Hepatocyte (in vitro differentiated cells): ENCODE measurements around the gene RGP1. TPM values are rescaled to one million over a fixed set of nuclear protein-coding genes. Genes with fewer than 3 reads are reported as not detected.

ENCODE experiments used
- DNase-seq: peaks from one replicate; pipeline ENCODE4 v3.0.0-alpha.2; 2016; ENCODE audit warnings: low spot score
- H2AFZ ChIP-seq: fragments of 200-600 bp; sonication (generic); 2 replicates; pipeline ENCODE4 v1.6.0; 2016; ENCODE audit warnings: antibody characterized with exemption, mild to moderate bottlenecking
- H3K27ac ChIP-seq: fragments of 200-600 bp; sonication (generic); 2 replicates; pipeline ENCODE4 v1.5.1; 2016; ENCODE audit warnings: mild to moderate bottlenecking
- H3K27me3 ChIP-seq: fragments of 200-600 bp; sonication (generic); 2 replicates; pipeline ENCODE4 v1.6.1; 2016
- H3K36me3 ChIP-seq: fragments of 200-600 bp; sonication (generic); replicated peaks from 2 replicates; pipeline ENCODE4 v1.5.1; 2016; ENCODE audit warnings: low read depth; ENCODE audit not compliant: insufficient read depth
- H3K4me1 ChIP-seq: fragments of 200-600 bp; sonication (generic); 2 replicates; pipeline ENCODE4 v1.5.1; 2016; ENCODE audit warnings: mild to moderate bottlenecking, moderate library complexity; ENCODE audit not compliant: insufficient read depth
- H3K4me2 ChIP-seq: fragments of 200-600 bp; sonication (generic); 2 replicates; pipeline ENCODE4 v1.6.0; 2016
- H3K4me3 ChIP-seq: fragments of 200-600 bp; sonication (generic); 2 replicates; pipeline ENCODE4 v1.5.1; 2016; ENCODE audit warnings: mild to moderate bottlenecking
- H3K79me2 ChIP-seq: fragments of 200-600 bp; sonication (generic); 2 replicates; pipeline ENCODE4 v1.6.0; 2017; ENCODE audit warnings: mild to moderate bottlenecking
- H3K9me2 ChIP-seq: fragments of 200-600 bp; sonication (generic); replicated peaks from 2 replicates; pipeline ENCODE4 v1.6.0; 2017; ENCODE audit warnings: mild to moderate bottlenecking; ENCODE audit not compliant: insufficient read depth
- H3K9me3 ChIP-seq: fragments of 200-600 bp; sonication (generic); 2 replicates; pipeline ENCODE4 v1.5.1; 2016; ENCODE audit warnings: low read depth, mild to moderate bottlenecking
- H4K20me1 ChIP-seq: fragments of 200-600 bp; sonication (generic); 2 replicates; pipeline ENCODE4 v1.6.0; 2016; ENCODE audit warnings: mild to moderate bottlenecking; ENCODE audit not compliant: insufficient read depth, poor library complexity, severe bottlenecking
- EZH2 ChIP-seq: fragments of 200-600 bp; sonication (generic); IDR thresholded peaks from 2 replicates; pipeline ENCODE4 v1.6.1; 2016; ENCODE audit warnings: antibody characterized with exemption, mild to moderate bottlenecking, borderline replicate concordance
- EZH2phosphoT487 ChIP-seq: fragments of 200-600 bp; sonication (generic); IDR thresholded peaks from one replicate; pipeline ENCODE4 v1.6.1; 2018; ENCODE audit warnings: antibody characterized with exemption, mild to moderate bottlenecking, low read depth, moderate library complexity; ENCODE audit not compliant: unreplicated experiment, severe bottlenecking
- WGBS: methylation state at CpG from one replicate; pipeline ENCODE4 v1.1.6; 2016; ENCODE audit warnings: low lambda C conversion rate; ENCODE audit errors: missing lambda C conversion rate; 5-methylcytosine and 5-hydroxymethylcytosine counted together
- polyA plus RNA-seq: library from polyadenylated mRNA; unstranded; fragments of >200 nt; fragmentation: Nextera tagmentation; extraction: Ambion mirVana; gene quantifications from 2 replicates; pipeline ENCODE4 v1.2.1, GENCODE V29; 2016
- total RNA-seq: library from RNA; depleted of rRNA; stranded (reverse); fragments of >200 nt; gene quantifications from 2 replicates; pipeline ENCODE4 v1.2.3, GENCODE V29; 2014
- TF ChIP-seq, protein P1 (sequence below): fragments of 200-600 bp; sonication (generic); IDR thresholded peaks from 2 replicates; pipeline ENCODE4 v1.5.1; 2016; ENCODE audit warnings: antibody characterized with exemption, mild to moderate bottlenecking; ENCODE audit not compliant: poor library complexity

Gene RGP1
- total and polyA plus RNA-seq, 2 experiments from 2014 or later: 11.4 to 19.3 TPM

DNA sequence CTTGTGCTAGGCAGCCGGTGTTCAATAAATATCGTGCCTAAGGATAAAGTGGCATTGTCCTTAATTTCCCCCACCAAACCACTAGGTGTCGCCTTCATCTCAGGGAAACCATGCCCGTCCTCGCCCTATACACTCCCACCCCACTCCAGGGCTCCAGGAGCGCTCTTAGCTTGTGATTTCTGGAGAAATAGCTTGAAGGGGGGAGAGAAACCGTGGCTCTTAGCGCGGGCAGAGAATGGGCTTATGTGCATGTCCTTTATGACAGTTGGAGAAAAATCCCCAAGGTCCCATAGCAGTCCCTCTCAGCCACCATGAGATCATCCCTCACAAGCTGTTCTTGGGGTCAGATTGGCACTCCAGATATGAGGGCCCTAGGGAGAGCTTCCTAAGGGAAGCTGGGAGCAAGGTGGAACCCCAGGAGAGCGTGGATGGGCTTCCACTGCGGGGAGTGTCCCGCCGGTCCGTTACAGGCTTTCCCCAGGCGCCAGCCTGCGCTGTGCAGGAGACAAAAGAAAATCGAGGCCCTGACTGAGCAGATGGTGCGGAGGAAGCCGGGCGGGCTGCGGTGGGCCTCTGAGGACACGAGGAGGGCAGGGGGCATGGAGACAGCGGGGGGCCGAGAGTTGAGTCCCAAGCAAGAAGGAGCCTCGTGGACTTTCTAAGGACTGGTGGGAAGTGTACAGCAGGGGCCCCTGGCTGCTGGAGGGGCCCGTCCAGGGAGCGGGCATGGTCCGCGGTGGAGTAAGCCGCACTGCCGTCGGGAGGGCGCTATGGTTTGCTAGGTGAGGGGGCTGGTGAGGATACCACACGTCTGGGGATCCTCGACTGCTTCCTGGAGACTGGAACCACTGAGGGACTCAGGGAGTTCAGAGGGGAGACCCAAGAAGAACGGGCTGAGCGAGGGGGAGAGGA, 41.6 kb downstream of the RGP1 start:
- no peak overlapping the region for H3K4me3 ChIP-seq
- no peaks in the 10 kb centered on the region for H3K79me2 ChIP-seq
- DNase-seq: peak; percentile 90
- no peaks in the 10 kb centered on the region for H3K36me3 ChIP-seq
- peak overlapping the region; percentile 66 for H2AFZ ChIP-seq
- 48% methylated on average over 34 of the region's 37 CpGs for WGBS
- H4K20me1 ChIP-seq: no peaks in the 10 kb centered on the region
- peak overlapping the region; percentile 91 for H3K4me2 ChIP-seq
- TF ChIP-seq EZH2 (no peak), EZH2phosphoT487 (no peak)
- TF ChIP-seq, protein P1, sequence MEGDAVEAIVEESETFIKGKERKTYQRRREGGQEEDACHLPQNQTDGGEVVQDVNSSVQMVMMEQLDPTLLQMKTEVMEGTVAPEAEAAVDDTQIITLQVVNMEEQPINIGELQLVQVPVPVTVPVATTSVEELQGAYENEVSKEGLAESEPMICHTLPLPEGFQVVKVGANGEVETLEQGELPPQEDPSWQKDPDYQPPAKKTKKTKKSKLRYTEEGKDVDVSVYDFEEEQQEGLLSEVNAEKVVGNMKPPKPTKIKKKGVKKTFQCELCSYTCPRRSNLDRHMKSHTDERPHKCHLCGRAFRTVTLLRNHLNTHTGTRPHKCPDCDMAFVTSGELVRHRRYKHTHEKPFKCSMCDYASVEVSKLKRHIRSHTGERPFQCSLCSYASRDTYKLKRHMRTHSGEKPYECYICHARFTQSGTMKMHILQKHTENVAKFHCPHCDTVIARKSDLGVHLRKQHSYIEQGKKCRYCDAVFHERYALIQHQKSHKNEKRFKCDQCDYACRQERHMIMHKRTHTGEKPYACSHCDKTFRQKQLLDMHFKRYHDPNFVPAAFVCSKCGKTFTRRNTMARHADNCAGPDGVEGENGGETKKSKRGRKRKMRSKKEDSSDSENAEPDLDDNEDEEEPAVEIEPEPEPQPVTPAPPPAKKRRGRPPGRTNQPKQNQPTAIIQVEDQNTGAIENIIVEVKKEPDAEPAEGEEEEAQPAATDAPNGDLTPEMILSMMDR: peak; percentile 89
- H3K4me1 ChIP-seq: peaks cover 15% of the 10 kb centered on the region
- H3K9me2 ChIP-seq: no peaks in the 10 kb centered on the region
- no peaks in the 10 kb centered on the region for H3K27me3 ChIP-seq
- H3K9me3 ChIP-seq: no peaks in the 10 kb centered on the region
- H3K27ac ChIP-seq: peak overlapping the region; percentile 70

DNA sequence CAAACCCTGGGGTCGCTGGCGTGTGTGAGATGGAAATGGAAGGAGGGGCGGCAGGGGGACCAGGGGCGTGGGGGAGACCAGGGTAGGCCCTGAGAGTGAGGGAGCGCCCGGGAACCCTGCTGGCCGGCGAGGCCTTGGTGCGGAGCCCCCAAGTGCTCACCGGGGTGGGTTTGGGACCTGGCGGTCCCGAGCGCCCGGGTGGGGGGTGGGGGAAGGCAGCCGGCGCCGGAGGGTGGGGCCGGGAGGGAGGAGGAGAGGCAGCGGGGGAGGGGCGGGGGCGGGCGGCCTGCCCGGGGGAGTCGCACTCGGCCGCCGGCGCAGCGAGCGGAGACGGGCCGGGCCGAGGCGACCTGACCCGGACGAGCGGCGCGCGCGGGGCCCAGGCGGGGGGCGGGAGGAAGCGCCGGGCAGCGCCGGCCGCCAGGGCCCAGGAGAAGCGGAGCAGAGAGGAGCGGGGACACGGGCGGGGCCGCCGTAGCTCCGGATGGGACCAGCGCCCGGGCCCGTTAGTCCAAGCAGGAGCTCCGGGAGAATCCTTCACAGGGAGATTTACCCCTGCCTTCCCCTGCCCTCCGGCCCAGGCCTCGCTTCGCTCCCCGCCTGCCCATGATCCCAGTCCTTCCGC, 42.3 kb downstream of the RGP1 start, which contains the start of gene NPR2:
Gene NPR2 (plus strand): TSS at position 295 of the 625 bp plus-strand sequence. CDS start 818 bp downstream, outside the sequence.
- H3K79me2 ChIP-seq: no peaks in the 10 kb centered on the region
- H2AFZ ChIP-seq: peak within 1 kb of the TSS; percentile 66
- peak; percentile 71 for DNase-seq
- peak within 1 kb of the TSS; percentile 20 for H3K4me3 ChIP-seq
- H3K4me1 ChIP-seq: peaks cover 15% of the 10 kb centered on the region
- no peaks in the 10 kb centered on the region for H3K9me2 ChIP-seq
- peak within 1 kb of the TSS; percentile 91 for H3K4me2 ChIP-seq
- H3K9me3 ChIP-seq: no peaks in the 10 kb centered on the region
- TF ChIP-seq EZH2: no peak
- TF ChIP-seq, protein P1: no peak
- no peak for TF ChIP-seq EZH2phosphoT487
- H3K36me3 ChIP-seq: no peaks in the 10 kb centered on the region
- no peaks in the 10 kb centered on the region for H4K20me1 ChIP-seq
- WGBS: 33% methylated on average over 2 of the region's 64 CpGs
- H3K27me3 ChIP-seq: no peaks in the 10 kb centered on the region
- peak within 1 kb of the TSS; percentile 70 for H3K27ac ChIP-seq

GRCh38 chr9:35792024-35792813, 43.1 kb downstream of the RGP1 start:
- H2AFZ ChIP-seq: no peak overlapping the region
- H3K4me1 ChIP-seq: peaks cover 15% of the 10 kb centered on the region
- H3K79me2 ChIP-seq: no peaks in the 10 kb centered on the region
- TF ChIP-seq EZH2 (no peak), EZH2phosphoT487 (no peak)
- TF ChIP-seq, protein P1: no peak
- no peaks in the 10 kb centered on the region for H3K9me3 ChIP-seq
- H3K36me3 ChIP-seq: no peaks in the 10 kb centered on the region
- H3K4me3 ChIP-seq: peak overlapping the region; percentile 20
- H3K4me2 ChIP-seq: peak overlapping the region; percentile 91
- no peaks in the 10 kb centered on the region for H3K9me2 ChIP-seq
- no peak for DNase-seq
- H3K27me3 ChIP-seq: no peaks in the 10 kb centered on the region
- H4K20me1 ChIP-seq: no peaks in the 10 kb centered on the region
- 94% methylated on average over 27 of the region's 34 CpGs for WGBS
- no peak overlapping the region for H3K27ac ChIP-seq
